ENCODE measurements around the gene RALBP1. TPM values are rescaled to one million over a fixed set of nuclear protein-coding genes. Genes with fewer than 3 reads are reported as not detected.

RALBP1 gene
- total and polyA plus RNA-seq, 12 donors: 23.1 to 53.8 (median 41.0) TPM

DNA sequence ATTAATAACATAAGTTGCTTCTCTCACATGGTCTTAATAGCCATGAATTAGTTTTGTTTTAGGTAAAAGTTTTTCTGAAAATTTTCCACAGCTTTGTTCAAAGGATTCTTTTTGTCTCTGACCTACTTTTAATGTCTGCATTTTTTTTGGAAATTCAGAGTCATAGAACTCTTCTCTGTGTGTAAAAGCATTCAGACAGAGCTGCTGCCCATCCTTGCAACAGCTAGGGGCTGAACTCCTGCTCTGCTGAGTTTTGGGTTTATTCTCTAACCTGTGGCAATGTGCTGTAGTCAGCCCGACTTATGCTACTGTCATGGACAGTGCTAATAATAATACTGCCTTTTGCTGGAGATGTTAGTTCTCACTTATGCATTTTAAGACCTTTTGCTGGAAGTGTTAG is 44.1 kb downstream of the RALBP1 start:
- DNase-seq: no peak
- Histone ChIP-seq H3K36me3 (peaks cover 0 to 54% (median 4%) of the 10 kb centered on the region in 9 donors), H3K4me3 (no peak overlapping the region), H3K27ac (peak overlapping the region in 1 of 10 donors; percentile 21), H3K27me3 (no peaks in the 10 kb centered on the region), H3K9me3 (no peaks in the 10 kb centered on the region), H3K4me1 (peaks cover 0 to 31% (median 6%) of the 10 kb centered on the region in 9 donors)
- TF ChIP-seq, protein P1, sequence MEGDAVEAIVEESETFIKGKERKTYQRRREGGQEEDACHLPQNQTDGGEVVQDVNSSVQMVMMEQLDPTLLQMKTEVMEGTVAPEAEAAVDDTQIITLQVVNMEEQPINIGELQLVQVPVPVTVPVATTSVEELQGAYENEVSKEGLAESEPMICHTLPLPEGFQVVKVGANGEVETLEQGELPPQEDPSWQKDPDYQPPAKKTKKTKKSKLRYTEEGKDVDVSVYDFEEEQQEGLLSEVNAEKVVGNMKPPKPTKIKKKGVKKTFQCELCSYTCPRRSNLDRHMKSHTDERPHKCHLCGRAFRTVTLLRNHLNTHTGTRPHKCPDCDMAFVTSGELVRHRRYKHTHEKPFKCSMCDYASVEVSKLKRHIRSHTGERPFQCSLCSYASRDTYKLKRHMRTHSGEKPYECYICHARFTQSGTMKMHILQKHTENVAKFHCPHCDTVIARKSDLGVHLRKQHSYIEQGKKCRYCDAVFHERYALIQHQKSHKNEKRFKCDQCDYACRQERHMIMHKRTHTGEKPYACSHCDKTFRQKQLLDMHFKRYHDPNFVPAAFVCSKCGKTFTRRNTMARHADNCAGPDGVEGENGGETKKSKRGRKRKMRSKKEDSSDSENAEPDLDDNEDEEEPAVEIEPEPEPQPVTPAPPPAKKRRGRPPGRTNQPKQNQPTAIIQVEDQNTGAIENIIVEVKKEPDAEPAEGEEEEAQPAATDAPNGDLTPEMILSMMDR (IDR thresholded peaks at IDR 0.05): no peak
- 68 to 73% methylated on average over 1 of the region's 1 CpG for WGBS, 2 donors
- ATAC-seq: peak in 1 of 8 donors; percentile 50
- intact Hi-C loops (cut with DNase I): loop anchor here in 8 of 10 donors (5.0 to 10.0 kb wide), 5 partner anchors 155 to 447 kb away; partner anchors contain the start of gene TWSG1 (in 1 of the 8)

DNA sequence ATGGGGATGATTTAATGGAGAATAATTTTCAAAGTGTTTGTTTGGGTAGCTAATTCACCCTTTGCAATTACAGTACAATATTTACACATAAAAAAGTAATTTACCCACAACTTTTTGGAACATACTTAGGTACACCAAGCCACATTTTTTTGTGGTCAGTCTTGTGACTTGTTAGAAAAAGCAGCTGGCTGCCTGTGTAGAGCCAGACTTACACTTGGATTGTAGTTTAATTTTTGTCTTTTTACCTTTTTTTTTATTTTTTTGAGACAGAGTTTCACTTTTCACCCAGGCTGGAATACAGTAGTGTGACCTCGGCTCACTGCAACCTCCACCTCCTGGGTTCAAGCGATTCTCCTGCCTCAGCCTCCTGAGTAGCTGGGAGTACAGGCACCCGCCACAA is 45.4 kb downstream of the RALBP1 start:
- H3K27me3 ChIP-seq: no peaks in the 10 kb centered on the region
- intact Hi-C loops (cut with DNase I): loop anchor here in 1 of 10 donors (10.0 kb wide), 1 partner anchor 446 kb away; no protein-coding TSS in a partner anchor
- DNase-seq (no peak), ATAC-seq (peak in 1 of 8 donors; percentile 57)
- H3K4me1 ChIP-seq: peaks cover 0 to 31% (median 6%) of the 10 kb centered on the region in 9 donors
- no peak overlapping the region for H3K4me3 ChIP-seq
- H3K36me3 ChIP-seq: peaks cover 0 to 62% (median 8%) of the 10 kb centered on the region in 9 donors
- WGBS, 2 donors: 89 to 92% methylated on average over 3 of the region's 3 CpGs
- H3K9me3 ChIP-seq: no peaks in the 10 kb centered on the region
- TF ChIP-seq, protein P1 (IDR thresholded peaks at IDR 0.05): no peak
- peak overlapping the region in 1 of 10 donors; percentile 19 for H3K27ac ChIP-seq

DNA sequence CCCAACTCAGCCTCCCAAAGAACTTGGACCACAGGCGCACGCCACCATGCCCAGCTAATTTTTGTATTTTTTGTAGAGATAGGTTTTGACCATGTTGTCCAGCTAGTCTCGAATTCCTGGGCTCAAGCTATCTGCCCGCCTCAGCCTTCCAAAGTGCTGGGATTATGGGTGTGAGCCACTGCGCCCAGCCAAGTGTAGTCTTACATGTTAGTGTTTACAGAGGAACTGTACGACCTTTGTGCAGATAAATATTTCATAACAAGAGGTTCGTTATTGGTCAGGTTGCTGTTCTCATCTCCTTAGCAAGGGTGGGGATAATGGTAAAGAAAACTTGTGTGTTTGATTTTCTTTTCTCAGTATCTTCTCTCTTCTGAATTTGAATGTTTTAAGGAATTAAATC is 46.5 kb downstream of the RALBP1 start:
- intact Hi-C loops (cut with DNase I): loop anchor here in 1 of 10 donors (10.0 kb wide), 1 partner anchor 447 kb away; no protein-coding TSS in a partner anchor
- H3K9me3 ChIP-seq: no peaks in the 10 kb centered on the region
- WGBS, 2 donors: 96 to 97% methylated on average over 7 of the region's 7 CpGs

DNA sequence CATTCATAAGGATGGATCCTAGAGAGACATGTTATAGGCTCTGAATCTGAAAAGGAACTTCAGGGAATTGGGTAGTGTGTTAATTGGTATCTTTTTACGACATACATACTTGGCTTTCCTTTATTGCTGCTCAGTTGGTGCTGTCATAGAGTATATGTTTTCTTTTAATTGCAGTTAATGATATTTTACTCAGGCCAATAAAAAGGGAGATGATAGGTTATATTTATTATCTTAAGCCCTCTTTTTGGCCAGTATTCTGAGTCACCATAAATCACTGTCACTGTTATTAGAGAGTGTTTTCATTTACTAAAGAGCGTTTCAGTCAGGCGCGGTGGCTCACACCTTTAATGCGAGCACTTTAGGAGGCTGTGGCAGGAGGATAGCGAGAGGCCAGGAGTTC is 47.6 kb downstream of the RALBP1 start:
- TF ChIP-seq, protein P1 (IDR thresholded peaks at IDR 0.05): no peak
- peaks cover 0 to 73% (median 16%) of the 10 kb centered on the region in 9 donors for H3K36me3 ChIP-seq
- ATAC-seq: no peak
- WGBS, 2 donors: 90 to 97% methylated on average over 6 of the region's 6 CpGs
- H3K27ac ChIP-seq: no peak overlapping the region
- H3K9me3 ChIP-seq: no peaks in the 10 kb centered on the region
- intact Hi-C loops (cut with DNase I): loop anchor here in 1 of 10 donors (10.0 kb wide), 1 partner anchor 448 kb away; no protein-coding TSS in a partner anchor
- no peak for DNase-seq
- H3K4me3 ChIP-seq: no peak overlapping the region
- H3K4me1 ChIP-seq: peaks cover 0 to 21% (median 0%) of the 10 kb centered on the region in 9 donors
- H3K27me3 ChIP-seq: no peaks in the 10 kb centered on the region

More for the DNA sequence above, 46.5 kb downstream of the RALBP1 start:
- TF ChIP-seq, protein P1 (IDR thresholded peaks at IDR 0.05): no peak
- Histone ChIP-seq H3K4me1 (peaks cover 0 to 27% (median 3%) of the 10 kb centered on the region in 9 donors), H3K27me3 (no peaks in the 10 kb centered on the region), H3K4me3 (no peak overlapping the region), H3K27ac (no peak overlapping the region), H3K36me3 (peaks cover 0 to 73% (median 11%) of the 10 kb centered on the region in 9 donors)
- no peak for DNase-seq
- ATAC-seq: no peak

Data from heart right ventricle (tissue), 16 donors.